GM23338 (cell line): ENCODE measurements around the gene ETFBKMT. TPM values are rescaled to one million over a fixed set of nuclear protein-coding genes. Genes with fewer than 3 reads are reported as not detected.

ENCODE experiments used
- polyA plus RNA-seq: library from polyadenylated mRNA; unstranded; fragments of >200 nt; fragmentation: Nextera tagmentation; extraction: Ambion mirVana; gene quantifications from 2 replicates; pipeline ENCODE4 v1.2.1, GENCODE V29; 2016
- total RNA-seq: library from RNA; depleted of rRNA; stranded (reverse); fragments of >200 nt; shearing (Covaris generic); gene quantifications from 2 replicates; pipeline ENCODE4 v1.2.3, GENCODE V29; 2014; rRNA removed

The ETFBKMT gene
- total and polyA plus RNA-seq, 2 experiments from 2014 or later, result 0.79 to 3.2 TPM

Other genes with a start within 250 kb of the ETFBKMT start
- 17.2 and 19.3 TPM in 2 replicates for gene DENND5B, start 68.6 kb upstream of the ETFBKMT start, total RNA-seq
- gene DENND5B, start 68.6 kb upstream of the ETFBKMT start, polyA plus RNA-seq, result 5.4 and 6.5 TPM in 2 replicates
- gene AMN1, start 69.3 kb downstream of the ETFBKMT start, total RNA-seq, result 12.3 and 12.6 TPM in 2 replicates
- gene AMN1, start 69.3 kb downstream of the ETFBKMT start, polyA plus RNA-seq, result 14.1 and 17.7 TPM in 2 replicates